Ureter (tissue), 1 donor: ENCODE results near the gene DPY19L2. TPM values are rescaled to one million over a fixed set of nuclear protein-coding genes. Genes with fewer than 3 reads are reported as not detected.
"Not testable (repeated sequence)": the region's sequence is repeated elsewhere in the genome, so short reads cannot be mapped to it uniquely, and the experiment has no call there.

ENCODE experiments used
- DNase-seq: peaks from one replicate; pipeline ENCODE4 v3.0.0-alpha.2; 2020; ENCODE audit warnings: low spot score
- total RNA-seq: library from RNA; stranded (reverse); gene quantifications from one replicate; pipeline ENCODE4 v1.2.4, GENCODE V29; 2023
- donor health status: DM: yes; HTN: yes; CAD: no.

Gene DPY19L2
- total RNA-seq, 1 donor from 2014 or later, result 28.9 TPM

GRCh38 chr12:63537838-63538237 is 130.5 kb downstream of the DPY19L2 start:
- DNase-seq, result not testable (repeated sequence)

- not testable (repeated sequence) for DNase-seq
Measured at GRCh38 chr12:63529641-63530040, 138.7 kb downstream of the DPY19L2 start.

DNA sequence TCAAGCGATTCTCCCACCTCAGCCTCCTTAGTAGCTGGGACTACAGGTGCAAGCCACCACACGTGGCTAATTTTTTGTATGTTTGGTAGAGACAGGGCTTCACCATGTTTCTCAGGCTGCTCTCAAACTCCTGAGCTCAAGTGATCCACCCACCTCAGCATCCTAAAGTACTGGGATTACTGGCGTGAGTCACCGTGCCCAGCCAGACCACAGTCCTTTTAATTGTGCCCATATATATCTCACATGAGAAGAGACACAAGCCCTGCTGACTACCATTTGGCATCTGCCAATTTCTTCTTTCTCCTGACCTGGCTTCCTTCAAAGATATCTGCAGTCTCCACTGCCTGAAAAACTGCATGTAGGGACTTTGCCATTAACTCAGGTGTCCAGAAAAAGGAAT is 142.5 kb downstream of the DPY19L2 start:
- DNase-seq, result no peak

- no peak for DNase-seq
Measured at GRCh38 chr12:63521706-63522105, 146.6 kb downstream of the DPY19L2 start.

Other genes with a start within 250 kb of the DPY19L2 start
- gene RXYLT1, start 111.4 kb upstream of the DPY19L2 start, total RNA-seq, result 21.2 TPM
- gene SRGAP1, start 176.2 kb upstream of the DPY19L2 start, total RNA-seq, result 15.8 TPM